Stimulated activated CD4-positive, alpha-beta T cell treated with anti-CD3 and anti-CD28 coated beads, Interleukin-4, amount 100 ng/mL, for 24 hours (primary cell): ENCODE data around the gene CLIP3.
A peak's percentile ranks its signal among the peaks of the same experiment; 100 is the strongest.
"Not testable (repeated sequence)": the region's sequence is repeated elsewhere in the genome, so short reads cannot be mapped to it uniquely, and the experiment has no call there.

ENCODE experiments used
- DNase-seq: peaks from one replicate; pipeline ENCODE4 v3.0.0-alpha.2; 2020

Gene CLIP3

GRCh38 chr19:36046443-36047050, 13.9 kb upstream of the CLIP3 start:
- no peak for DNase-seq

- DNase-seq = no peak
Measured at GRCh38 chr19:36043952-36044351, 11.3 kb upstream of the CLIP3 start.

- no peak for DNase-seq
Measured at GRCh38 chr19:36041831-36042230, 9.2 kb upstream of the CLIP3 start.

GRCh38 chr19:36041092-36041491, 8.4 kb upstream of the CLIP3 start:
- DNase-seq = not testable (repeated sequence)

- DNase-seq = no peak
Measured at GRCh38 chr19:36040495-36040894, 7.8 kb upstream of the CLIP3 start.

- no peak for DNase-seq
Measured at GRCh38 chr19:36031308-36031707, 1.4 kb downstream of the CLIP3 start.

- no peak for DNase-seq
Measured at GRCh38 chr19:36030264-36031148, 2.2 kb downstream of the CLIP3 start.

GRCh38 chr19:36028313-36029041, 4.2 kb downstream of the CLIP3 start:
- DNase-seq = no peak

GRCh38 chr19:36027696-36028095, 5.0 kb downstream of the CLIP3 start:
- DNase-seq = no peak

- DNase-seq = no peak
Measured at GRCh38 chr19:36026091-36026876, 6.4 kb downstream of the CLIP3 start.

GRCh38 chr19:36025541-36025940, 7.1 kb downstream of the CLIP3 start:
- DNase-seq = no peak

- DNase-seq = no peak
Measured at GRCh38 chr19:36023432-36023831, 9.2 kb downstream of the CLIP3 start.

- DNase-seq = no peak
Measured at GRCh38 chr19:36019061-36019670, 13.5 kb downstream of the CLIP3 start.

GRCh38 chr19:36014012-36014924, 18.4 kb downstream of the CLIP3 start, which contains the start of gene ALKBH6:
ALKBH6 (minus strand) TSS chr19:36014213; CDS start chr19:36013397, 816 bp downstream.
- DNase-seq = peak; percentile 100

GRCh38 chr19:36013280-36014011, 19.2 kb downstream of the CLIP3 start:
- DNase-seq = no peak

GRCh38 chr19:36010402-36010801, 22.3 kb downstream of the CLIP3 start:
- DNase-seq = no peak

- no peak for DNase-seq
Measured at GRCh38 chr19:36009633-36010379, 22.9 kb downstream of the CLIP3 start.

GRCh38 chr19:36009220-36009619, 23.5 kb downstream of the CLIP3 start:
- DNase-seq = peak; percentile 55

GRCh38 chr19:36008336-36008978, 24.2 kb downstream of the CLIP3 start, which contains the start of gene SYNE4:
SYNE4 (minus strand) TSS chr19:36008813; CDS start chr19:36008681, 132 bp downstream.
- DNase-seq = no peak
